Ishikawa (cell line): ENCODE measurements around the gene TMEM106A.

Source experiments
- CEBPB ChIP-seq: IDR thresholded peaks from 2 replicates; pipeline ENCODE4 v1.6.1; 2012
- CREB1 ChIP-seq: IDR thresholded peaks from 2 replicates; pipeline ENCODE4 v1.6.1; 2012; ENCODE audit warnings: low read depth
- EGR1 ChIP-seq: IDR thresholded peaks from 2 replicates; pipeline ENCODE4 v1.6.1; 2012
- EP300 ChIP-seq: IDR thresholded peaks from 2 replicates; pipeline ENCODE4 v1.6.1; 2012; ENCODE audit warnings: borderline replicate concordance
- FOXM1 ChIP-seq: IDR thresholded peaks from 2 replicates; pipeline ENCODE4 v1.6.1; 2012; ENCODE audit warnings: low read depth, borderline replicate concordance
- NFIC ChIP-seq: IDR thresholded peaks from 2 replicates; pipeline ENCODE4 v1.6.1; 2012
- RAD21 ChIP-seq: IDR thresholded peaks from 2 replicates; pipeline ENCODE4 v1.6.1; 2012; ENCODE audit warnings: low read depth
- REST ChIP-seq: IDR thresholded peaks from 2 replicates; pipeline ENCODE4 v1.6.1; 2012; ENCODE audit warnings: low read depth, mild to moderate bottlenecking
- TAF1 ChIP-seq: IDR thresholded peaks from 2 replicates; pipeline ENCODE4 v1.6.1; 2012; ENCODE audit warnings: low read depth, mild to moderate bottlenecking
- TCF12 ChIP-seq: IDR thresholded peaks from 2 replicates; pipeline ENCODE4 v1.6.1; 2012; ENCODE audit warnings: low read depth
- TEAD4 ChIP-seq: IDR thresholded peaks from 2 replicates; pipeline ENCODE4 v1.6.1; 2012
- USF1 ChIP-seq: IDR thresholded peaks from 2 replicates; pipeline ENCODE4 v1.6.1; 2012
- YY1 ChIP-seq: IDR thresholded peaks from 2 replicates; pipeline ENCODE4 v1.6.1; 2012; ENCODE audit warnings: low read depth
- ZBTB7A ChIP-seq: IDR thresholded peaks from 2 replicates; pipeline ENCODE4 v1.6.1; 2012; ENCODE audit warnings: low read depth
- TF ChIP-seq, protein P1 (sequence below): IDR thresholded peaks from 2 replicates; pipeline ENCODE4 v1.6.1; 2012

TMEM106A gene

DNA sequence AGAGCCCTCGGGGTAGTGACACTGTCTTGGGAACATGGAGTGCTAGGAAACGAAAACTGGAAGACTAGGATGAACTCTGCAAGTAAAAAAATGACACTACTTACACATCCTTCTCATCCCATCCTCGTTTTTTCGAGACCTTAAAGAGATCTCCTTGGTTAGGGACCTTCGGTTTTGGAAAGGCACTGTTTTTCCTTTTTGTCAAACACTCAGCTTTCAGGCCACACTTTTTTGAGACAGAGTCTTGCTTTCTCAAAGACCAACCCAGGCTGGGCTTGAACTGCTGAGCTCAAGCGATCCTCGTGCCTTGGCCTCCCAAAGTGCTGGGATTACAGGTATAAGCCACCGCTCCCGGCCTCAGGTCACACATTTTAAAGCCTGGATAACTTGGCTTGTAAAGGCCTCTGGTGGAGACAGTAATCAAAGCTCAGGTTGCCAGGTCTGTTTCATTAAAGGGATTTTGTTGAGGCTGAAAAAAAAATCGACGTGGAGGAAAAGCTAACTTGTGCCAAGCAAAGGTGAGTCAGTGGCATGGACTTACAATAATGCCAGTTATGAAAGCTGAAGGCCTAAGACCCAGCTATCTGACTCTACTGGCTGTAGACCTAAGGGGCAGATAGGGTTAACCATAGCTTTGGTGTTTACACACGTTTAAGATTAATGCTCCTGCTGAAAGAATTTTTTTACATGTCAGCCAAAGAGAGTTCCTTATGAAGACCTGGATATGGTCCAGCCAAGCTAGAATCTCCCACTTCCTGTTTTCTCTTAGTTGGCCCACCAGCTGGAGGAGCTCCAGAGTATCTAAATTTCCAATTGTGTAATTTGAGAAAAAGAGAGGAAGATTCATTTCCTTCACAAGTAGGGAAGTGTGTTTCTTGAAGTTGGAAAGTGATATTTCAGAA, 39.8 kb upstream of the TMEM106A start:
- TF ChIP-seq EP300 (no peak), FOXM1 (no peak), EGR1 (no peak), TCF12 (no peak), ZBTB7A (no peak), CEBPB (0 out of 2 replicates have a peak, but pooled peaks have one; percentile 2), REST (no peak), YY1 (no peak), TAF1 (no peak), NFIC (peak; percentile 52; the same call in 1 of the 2 replicates), TEAD4 (peak; percentile 83), USF1 (no peak)
- TF ChIP-seq, protein P1, sequence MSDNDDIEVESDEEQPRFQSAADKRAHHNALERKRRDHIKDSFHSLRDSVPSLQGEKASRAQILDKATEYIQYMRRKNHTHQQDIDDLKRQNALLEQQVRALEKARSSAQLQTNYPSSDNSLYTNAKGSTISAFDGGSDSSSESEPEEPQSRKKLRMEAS = no peak

DNA sequence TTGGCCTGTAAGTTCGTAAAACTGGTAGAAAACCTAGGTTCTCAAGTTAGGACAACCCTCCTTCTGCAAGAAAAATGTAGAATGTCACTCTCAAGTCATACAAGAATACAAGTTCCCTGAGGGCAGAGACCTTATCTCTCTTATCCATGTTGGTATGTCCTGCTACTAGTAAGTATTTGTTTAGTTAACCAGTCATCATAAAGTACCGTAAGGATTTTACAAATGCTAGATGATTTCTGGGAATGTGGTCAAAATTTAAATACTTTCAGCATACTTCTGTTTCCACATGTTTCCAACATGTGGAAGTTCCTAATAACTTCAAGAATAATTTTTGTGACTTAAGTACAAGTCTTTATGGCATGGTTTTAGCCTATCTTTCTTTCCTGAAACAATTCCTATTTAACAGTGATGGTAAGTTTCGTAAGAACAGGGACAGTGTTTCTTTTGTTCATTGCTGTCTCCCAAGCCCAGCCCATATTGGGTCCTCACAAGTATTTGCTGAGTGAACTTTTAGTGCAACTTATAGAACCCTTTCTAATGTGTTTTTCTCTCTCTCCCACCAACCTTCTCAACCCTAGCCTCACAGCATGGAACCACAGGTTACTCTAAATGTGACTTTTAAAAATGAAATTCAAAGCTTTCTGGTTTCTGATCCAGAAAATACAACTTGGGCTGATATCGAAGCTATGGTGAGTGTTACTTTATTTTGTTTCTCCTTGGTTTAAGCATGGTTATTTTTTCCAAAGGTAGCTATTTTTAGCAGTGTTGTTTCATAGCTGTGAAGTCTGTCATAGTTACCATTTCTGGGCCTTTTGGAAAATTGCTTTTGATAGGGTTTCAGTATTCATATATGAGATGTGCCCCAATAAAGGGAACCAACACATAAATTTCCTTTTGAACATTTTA, 36.2 kb upstream of the TMEM106A start:
- no peak for TF ChIP-seq EGR1
- no peak for TF ChIP-seq RAD21
- TF ChIP-seq ZBTB7A = no peak
- no peak for TF ChIP-seq NFIC
- TF ChIP-seq TCF12 = no peak
- no peak for TF ChIP-seq REST
- TF ChIP-seq, protein P1 = no peak
- no peak for TF ChIP-seq CREB1
- no peak for TF ChIP-seq TEAD4
- TF ChIP-seq FOXM1 = no peak
- TF ChIP-seq EP300 = no peak
- no peak for TF ChIP-seq YY1
- TF ChIP-seq TAF1 = no peak
- TF ChIP-seq USF1 = no peak
- no peak for TF ChIP-seq CEBPB

DNA sequence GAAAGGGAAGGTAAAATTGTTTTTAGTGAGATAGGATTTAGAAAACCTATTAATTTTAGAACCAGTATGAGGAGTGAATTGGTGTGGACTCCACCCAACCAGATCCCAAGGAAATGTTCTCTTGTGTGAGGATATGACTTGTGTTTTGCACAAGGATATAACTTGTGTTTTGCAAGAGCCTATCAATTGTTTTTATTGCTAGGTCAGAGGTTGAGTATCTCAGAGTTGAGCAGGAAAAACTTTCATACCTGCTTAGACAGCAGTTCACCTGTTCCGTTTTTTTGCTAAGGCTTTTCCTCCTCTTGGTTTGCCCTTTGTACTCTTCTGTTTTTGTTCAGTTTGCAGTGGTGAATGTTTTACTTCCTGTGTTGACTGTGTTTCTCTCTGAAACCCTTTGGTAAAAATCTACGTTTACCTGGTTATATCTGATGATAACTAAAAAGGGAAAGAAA, 35.5 kb upstream of the TMEM106A start:
- TF ChIP-seq TEAD4 (no peak), TCF12 (no peak), EGR1 (no peak), RAD21 (no peak), CREB1 (no peak), ZBTB7A (no peak), CEBPB (no peak), REST (no peak)

DNA sequence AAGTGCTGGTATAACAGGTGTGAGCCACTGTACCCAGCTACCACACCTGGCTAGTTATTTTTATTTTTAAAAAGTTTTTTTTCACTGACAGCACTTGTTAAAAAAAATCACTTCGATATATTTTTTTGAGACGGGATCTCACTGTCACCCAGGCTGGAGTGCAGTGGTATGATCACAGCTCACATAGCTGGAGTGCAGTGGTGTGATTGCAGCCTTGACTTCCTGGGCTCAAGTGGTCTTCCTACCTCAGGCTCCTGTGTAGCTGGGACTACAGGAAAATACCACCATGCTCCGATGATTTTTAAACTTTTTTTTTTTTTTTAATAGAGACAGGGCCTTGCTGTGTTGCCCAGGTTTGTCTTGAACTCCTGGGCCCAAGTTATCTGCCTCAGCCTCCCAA, 27.8 kb upstream of the TMEM106A start:
- TF ChIP-seq CREB1 = no peak
- no peak for TF ChIP-seq NFIC
- TF ChIP-seq TCF12 = no peak
